AG04450 (cell line): ENCODE measurements around the gene MYO18A. TPM values are rescaled to one million over a fixed set of nuclear protein-coding genes. Genes with fewer than 3 reads are reported as not detected.

Experiments used
- CTCF ChIA-PET: fragments of 300-600, 350-600 bp; formaldehyde crosslinking; extraction: SDS; loops from one replicate; lab custom pipeline; 2022; ENCODE audit warnings: antibody characterized with exemption, inconsistent platforms; lab: Charles Lee
- POLR2A ChIA-PET: fragments of 350-600 bp; formaldehyde crosslinking; extraction: SDS; loops from one replicate; lab custom pipeline; 2021; ENCODE audit warnings: antibody characterized with exemption, inconsistent platforms; lab: Yijun Ruan, JAX
- DNase-seq: peaks from one replicate; pipeline ENCODE4 v3.0.0-alpha.2; 2011; ENCODE audit warnings: low read depth, low spot score
- H3K27ac ChIP-seq: one replicate; pipeline ENCODE4 v1.5.1; 2012; ENCODE audit warnings: low read depth, low read length, control low read depth
- H3K27me3 ChIP-seq: one replicate; pipeline ENCODE4 v1.6.0; 2012; ENCODE audit warnings: low read length; ENCODE audit not compliant: control insufficient read depth, insufficient read depth
- H3K4me3 ChIP-seq: 2 replicates; pipeline ENCODE4 v1.5.1; 2011; ENCODE audit warnings: mild to moderate bottlenecking, low read depth, low read length, control low read depth
- H3K9me3 ChIP-seq: 2 replicates; pipeline ENCODE4 v1.5.1; 2012; ENCODE audit warnings: low read length; ENCODE audit not compliant: control insufficient read depth, insufficient read depth
- CTCF ChIP-seq: IDR thresholded peaks from 2 replicates; pipeline ENCODE4 v1.5.1; 2011; ENCODE audit warnings: low read depth, low read length, control low read depth, inconsistent platforms
- polyA plus RNA-seq: library from polyadenylated mRNA; depleted of rRNA; stranded (reverse); fragments of >200 nt; gene quantifications from 2 replicates; pipeline ENCODE4 v1.2.3, GENCODE V29; 2011; rRNA removed

MYO18A gene
- polyA plus RNA-seq, 1 experiment = 9.8 TPM

- H3K4me3 ChIP-seq = no peak overlapping the region
- ChIA-PET POLR2A (no interaction called here), CTCF (no interaction called here)
- H3K27me3 ChIP-seq = peaks cover 69% of the 10 kb centered on the region
- no peak for TF ChIP-seq CTCF
- H3K9me3 ChIP-seq = no peaks in the 10 kb centered on the region
- H3K27ac ChIP-seq = no peak overlapping the region
- DNase-seq = no peak
These were observed 155.8 kb downstream of the MYO18A start for GRCh38 chr17:29024316-29024952.

GRCh38 chr17:29022074-29022473, 158.1 kb downstream of the MYO18A start:
- Histone ChIP-seq H3K27ac (no peak overlapping the region), H3K27me3 (peaks cover 79% of the 10 kb centered on the region), H3K9me3 (no peaks in the 10 kb centered on the region), H3K4me3 (no peak overlapping the region)
- no peak for DNase-seq
- TF ChIP-seq CTCF = no peak
- POLR2A ChIA-PET = no interaction called here
- CTCF ChIA-PET = no interaction called here

DNA sequence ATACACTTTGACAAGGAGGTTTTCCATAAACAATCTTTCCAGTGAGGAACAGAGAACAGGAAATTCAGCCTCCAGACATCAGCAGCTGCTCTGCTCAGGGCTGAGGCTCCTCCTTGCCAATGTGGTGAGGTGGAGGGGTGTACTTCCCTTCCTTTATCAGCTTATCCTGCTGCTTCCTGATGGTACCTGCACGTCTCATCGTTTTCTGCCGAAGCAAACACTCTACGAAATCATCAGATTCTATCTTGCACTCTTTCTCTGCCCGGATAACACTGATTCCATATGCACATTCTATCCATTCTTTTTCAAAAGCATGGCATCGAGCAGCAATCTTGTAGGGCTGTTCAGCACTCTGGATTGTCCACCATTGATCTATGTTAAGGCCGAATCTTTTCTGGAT, 159.0 kb downstream of the MYO18A start:
- no peak overlapping the region for H3K4me3 ChIP-seq
- H3K27ac ChIP-seq = no peak overlapping the region
- DNase-seq = no peak
- TF ChIP-seq CTCF = no peak
- H3K27me3 ChIP-seq = peaks cover 83% of the 10 kb centered on the region
- ChIA-PET POLR2A (no interaction called here), CTCF (interaction anchor here (1.5 kb wide), 1 partner anchor 96 kb away, joined by 4 read pairs; no protein-coding TSS in a partner anchor)
- H3K9me3 ChIP-seq = no peaks in the 10 kb centered on the region

Other genes with a start within 250 kb of the MYO18A start
- 13.6 and 17.8 TPM in 2 replicates for gene PHF12, start 228.9 kb downstream of the MYO18A start, polyA plus RNA-seq
- gene SEZ6, start 174.4 kb downstream of the MYO18A start, polyA plus RNA-seq = not detected in 2 replicates
- gene PIPOX, start 137.3 kb downstream of the MYO18A start, polyA plus RNA-seq = 0.74 and 0.79 TPM in 2 replicates
- not detected in 2 replicates for gene CRYBA1, start 66.5 kb upstream of the MYO18A start, polyA plus RNA-seq
- 13.6 and 14.7 TPM in 2 replicates for gene NUFIP2, start 113.8 kb upstream of the MYO18A start, polyA plus RNA-seq
- gene TAOK1, start 210.0 kb upstream of the MYO18A start, polyA plus RNA-seq = 27.6 and 34.2 TPM in 2 replicates